SK-N-SH (cell line): ENCODE results near the gene COL5A2. TPM values are rescaled to one million over a fixed set of nuclear protein-coding genes. Genes with fewer than 3 reads are reported as not detected.

Experiments
- CTCF ChIA-PET: fragments of 300-600, 350-600 bp; formaldehyde crosslinking; extraction: SDS; loops from one replicate; lab custom pipeline; 2021; lab: Yijun Ruan, JAX
- POLR2A ChIA-PET: fragments of 350-600 bp; sonication (Branson Sonifier 250); formaldehyde crosslinking; extraction: SDS; loops from one replicate; lab custom pipeline; 2020; ENCODE audit warnings: antibody characterized with exemption, inconsistent platforms; lab: Yijun Ruan, JAX
- DNase-seq: peaks from one replicate; pipeline ENCODE4 v3.0.0; 2012
- H2AFZ ChIP-seq: fragments of 200-600 bp; sonication (generic); 2 replicates; pipeline ENCODE4 v1.8.1; 2016; ENCODE audit warnings: antibody characterized with exemption, mild to moderate bottlenecking, low read depth
- H3F3A ChIP-seq: fragments of 200-600 bp; sonication (generic); replicated peaks from 2 replicates; pipeline ENCODE3; 2016; ENCODE audit warnings: antibody characterized with exemption, mild to moderate bottlenecking; ENCODE audit not compliant: insufficient read depth
- H3K27ac ChIP-seq, 2 experiments: fragments of 200-500 bp in 1 of 2; fragments of 200-600 bp in 1 of 2; sonication (Bioruptor generic) in 1 of 2; sonication (generic), shearing (Covaris generic) in 1 of 2; 2 replicates each; pipeline versions ENCODE4 v1.5.1 to v1.6.1; 2014 to 2016; ENCODE audit warnings: low read depth in 2 of 2, inconsistent platforms in 1 of 2, low read length in 1 of 2, mild to moderate bottlenecking in 1 of 2, mixed read lengths in 1 of 2
- H3K27me3 ChIP-seq: fragments of 200-600 bp; sonication (generic), shearing (Covaris generic); 2 replicates; pipeline ENCODE4 v1.6.1; 2016; ENCODE audit warnings: mixed run types; ENCODE audit not compliant: insufficient read depth
- H3K36me3 ChIP-seq, 2 experiments: fragments of 200-500 bp in 1 of 2; fragments of 200-600 bp in 1 of 2; sonication (Bioruptor generic) in 1 of 2; sonication (generic) in 1 of 2; replicated peaks in 1 of 2; 2 replicates each; pipeline versions ENCODE3 to v1.5.1; 2014 to 2016; ENCODE audit warnings: low read length in 1 of 2, mild to moderate bottlenecking in 1 of 2; ENCODE audit not compliant: insufficient read depth in 2 of 2, control insufficient read depth in 1 of 2
- H3K4me1 ChIP-seq, 2 experiments: fragments of 200-500 bp in 1 of 2; fragments of 200-600 bp in 1 of 2; sonication (Bioruptor generic) in 1 of 2; sonication (generic), shearing (Covaris generic) in 1 of 2; 2 replicates each; pipeline versions ENCODE4 v1.5.1 to v1.6.1; 2014 to 2016; ENCODE audit warnings: low read depth in 1 of 2, low read length in 1 of 2, mixed run types in 1 of 2; ENCODE audit not compliant: insufficient read depth in 2 of 2, control insufficient read depth in 1 of 2
- H3K4me2 ChIP-seq: fragments of 200-600 bp; sonication (generic), shearing (Covaris generic); 2 replicates; pipeline ENCODE4 v1.6.1; 2017; ENCODE audit warnings: mixed run types
- H3K4me3 ChIP-seq, 2 experiments: fragments of 200-500 bp in 1 of 2; fragments of 200-600 bp in 1 of 2; sonication (Bioruptor generic) in 1 of 2; sonication (generic), shearing (Covaris generic) in 1 of 2; 2 replicates each; pipeline versions ENCODE4 v1.5.1 to v1.8.1; 2014 to 2016; ENCODE audit warnings: low read depth in 2 of 2, inconsistent platforms in 1 of 2, low read length in 1 of 2, mild to moderate bottlenecking in 1 of 2, mixed read lengths in 1 of 2, moderate library complexity in 1 of 2
- H3K79me2 ChIP-seq: fragments of 200-600 bp; sonication (generic); 2 replicates; pipeline ENCODE4 v1.8.1; 2017; ENCODE audit warnings: mild to moderate bottlenecking; ENCODE audit not compliant: insufficient read depth
- H3K9ac ChIP-seq: fragments of 200-600 bp; sonication (generic); 2 replicates; pipeline ENCODE4 v1.6.1; 2017; ENCODE audit warnings: mixed run types
- H3K9me2 ChIP-seq: fragments of 200-600 bp; sonication (generic); 2 replicates; pipeline ENCODE4 v1.6.1; 2017; ENCODE audit warnings: mixed run types
- H3K9me3 ChIP-seq: fragments of 200-600 bp; sonication (generic); 2 replicates; pipeline ENCODE4 v1.6.1; 2017; ENCODE audit warnings: mixed run types, mild to moderate bottlenecking, moderate library complexity
- H4K20me1 ChIP-seq: fragments of 200-600 bp; sonication (generic); 2 replicates; pipeline ENCODE4 v1.6.1; 2017; ENCODE audit warnings: mild to moderate bottlenecking, mixed run types; ENCODE audit not compliant: insufficient read depth
- EP300 ChIP-seq, 2 experiments: IDR thresholded peaks; 2 replicates each; pipeline versions ENCODE4 v1.4.0 to v1.6.1; 2012; ENCODE audit warnings: borderline replicate concordance in 1 of 2, low read depth in 1 of 2, low read length in 1 of 2
- FOXJ3 ChIP-seq: sonication (generic); formaldehyde crosslinking; IDR thresholded peaks from 2 replicates; pipeline ENCODE4 v1.5.1; 2020; ENCODE audit warnings: mild to moderate bottlenecking, missing genetic modification reagents
- FOXM1 ChIP-seq: IDR thresholded peaks from 2 replicates; pipeline ENCODE4 v1.4.0; 2012; ENCODE audit warnings: low read depth, mild to moderate bottlenecking
- GATA2 ChIP-seq: sonication (generic); formaldehyde crosslinking; IDR thresholded peaks from 2 replicates; pipeline ENCODE4 v1.5.0; 2020; ENCODE audit warnings: mild to moderate bottlenecking, missing genetic modification reagents
- JUND ChIP-seq: IDR thresholded peaks from 2 replicates; pipeline ENCODE4 v1.4.0; 2012
- MEF2A ChIP-seq: IDR thresholded peaks from 2 replicates; pipeline ENCODE4 v1.4.0; 2012; ENCODE audit warnings: low read depth, borderline replicate concordance
- POLR2AphosphoS5 ChIP-seq: IDR thresholded peaks from 2 replicates; pipeline ENCODE4 v1.6.1; 2012; ENCODE audit warnings: low read depth, low read length
- RCOR1 ChIP-seq: fragments of 150-350 bp; IDR thresholded peaks from 2 replicates; pipeline ENCODE4 v1.6.1; 2017; ENCODE audit warnings: antibody characterized with exemption, low read length
- RFX5 ChIP-seq: IDR thresholded peaks from 2 replicates; pipeline ENCODE4 v1.6.1; 2012; ENCODE audit warnings: mild to moderate bottlenecking, improper control_type of control experiment, low read length
- SIN3A ChIP-seq: IDR thresholded peaks from 2 replicates; pipeline ENCODE4 v1.6.1; 2012; ENCODE audit warnings: low read depth, mild to moderate bottlenecking, low read length, moderate library complexity, borderline replicate concordance
- SMC3 ChIP-seq: IDR thresholded peaks from 2 replicates; pipeline ENCODE4 v1.6.1; 2012; ENCODE audit warnings: low read depth, low read length, improper control_type of control experiment
- TAF1 ChIP-seq: IDR thresholded peaks from 2 replicates; pipeline ENCODE4 v1.6.1; 2012; ENCODE audit warnings: low read depth, mild to moderate bottlenecking, low read length, moderate library complexity, borderline replicate concordance
- TCF12 ChIP-seq: IDR thresholded peaks from 2 replicates; pipeline ENCODE4 v1.4.0; 2012
- TEAD4 ChIP-seq: IDR thresholded peaks from 2 replicates; pipeline ENCODE4 v1.4.0; 2012; ENCODE audit warnings: mild to moderate bottlenecking, borderline replicate concordance; ENCODE audit not compliant: insufficient read depth
- YY1 ChIP-seq: IDR thresholded peaks from 2 replicates; pipeline ENCODE4 v1.4.0; 2012; ENCODE audit warnings: low read depth, mild to moderate bottlenecking
- WGBS: methylation state at CpG from one replicate; pipeline ENCODE4 v1.1.6; 2017; ENCODE audit warnings: low lambda C conversion rate; 5-methylcytosine and 5-hydroxymethylcytosine counted together
- polyA plus RNA-seq, 3 experiments: library from polyadenylated mRNA; depleted of rRNA; stranded (reverse); fragments of >200 nt; gene quantifications; 2 replicates each; pipeline ENCODE4 v1.2.3, GENCODE V29; 2012
- TF ChIP-seq, protein P1 (sequence below): IDR thresholded peaks from 2 replicates; pipeline ENCODE4 v1.4.0; 2012; ENCODE audit warnings: low read depth, borderline replicate concordance
- TF ChIP-seq, protein P2 (sequence below): IDR thresholded peaks from 2 replicates; pipeline ENCODE4 v1.6.1; 2012; ENCODE audit warnings: mild to moderate bottlenecking, low read depth, low read length, moderate library complexity
- TF ChIP-seq, protein P3 (sequence below): fragments of 150-350 bp; IDR thresholded peaks from 2 replicates; pipeline ENCODE4 v1.6.1; 2016; ENCODE audit warnings: mild to moderate bottlenecking, low read depth, low read length

Gene COL5A2
- polyA plus RNA-seq, 1 of the 3 experiments (the other 2 are of a cell fraction) = 20.4 TPM

DNA sequence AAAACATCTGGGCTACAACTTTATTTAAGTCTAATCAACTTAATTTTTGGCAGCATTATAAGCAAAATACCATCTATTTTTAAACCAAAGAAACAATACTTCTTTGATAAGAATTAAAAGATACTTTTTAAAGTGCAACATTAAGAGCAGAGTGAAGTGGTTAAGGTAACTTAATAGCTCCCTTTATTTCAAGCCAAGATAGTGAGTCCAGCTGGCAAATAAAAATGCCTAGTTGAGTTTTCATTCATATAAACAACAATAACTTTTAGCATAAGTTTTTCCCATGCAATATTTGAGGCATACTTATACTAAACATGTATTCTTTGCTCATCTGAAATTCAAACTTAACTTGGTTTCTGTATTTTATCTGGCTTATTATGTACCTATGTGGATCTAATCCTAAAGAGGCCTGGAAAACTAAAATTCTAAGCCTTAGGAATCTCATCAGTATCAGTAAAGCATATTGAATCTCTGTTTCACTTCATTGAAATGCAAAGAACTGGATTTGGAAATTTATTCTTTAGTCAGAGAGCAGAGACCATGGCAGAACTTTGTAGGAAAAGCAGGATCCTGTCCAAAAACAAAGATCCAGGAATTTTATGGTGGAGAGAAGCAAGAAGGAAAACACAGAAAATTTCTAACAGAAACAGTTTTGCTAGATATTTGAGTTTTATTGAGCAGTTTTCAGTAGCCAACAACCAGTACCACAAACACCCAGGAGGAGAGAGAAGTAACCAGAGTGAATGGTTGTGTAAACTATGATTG lies 109.5 kb downstream of the COL5A2 start:
- DNase-seq = no peak
- Histone ChIP-seq H3K4me1 (no peaks in the 10 kb centered on the region), H3K9me3 (no peaks in the 10 kb centered on the region), H3K36me3 (peaks cover 8 to 9% of the 10 kb centered on the region in 2 experiments), H4K20me1 (no peaks in the 10 kb centered on the region), H2AFZ (no peak overlapping the region), H3K79me2 (no peaks in the 10 kb centered on the region)
- CTCF ChIA-PET = no interaction called here
- POLR2A ChIA-PET = no interaction called here
- TF ChIP-seq, protein P1, sequence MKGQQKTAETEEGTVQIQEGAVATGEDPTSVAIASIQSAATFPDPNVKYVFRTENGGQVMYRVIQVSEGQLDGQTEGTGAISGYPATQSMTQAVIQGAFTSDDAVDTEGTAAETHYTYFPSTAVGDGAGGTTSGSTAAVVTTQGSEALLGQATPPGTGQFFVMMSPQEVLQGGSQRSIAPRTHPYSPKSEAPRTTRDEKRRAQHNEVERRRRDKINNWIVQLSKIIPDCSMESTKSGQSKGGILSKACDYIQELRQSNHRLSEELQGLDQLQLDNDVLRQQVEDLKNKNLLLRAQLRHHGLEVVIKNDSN = no peak
- TF ChIP-seq, all 33 proteins: peak for 0
- H3F3A ChIP-seq = no peaks in the 10 kb centered on the region
- H3K4me3 ChIP-seq = no peak overlapping the region
- H3K27me3 ChIP-seq = no peaks in the 10 kb centered on the region
- H3K4me2 ChIP-seq = no peak overlapping the region
- no peak overlapping the region for H3K9ac ChIP-seq
- no peaks in the 10 kb centered on the region for H3K9me2 ChIP-seq
- 0 out of 4 replicates have a peak overlapping the region, but pooled peaks of 1 of the 2 experiments have one; percentile 22 for H3K27ac ChIP-seq

DNA sequence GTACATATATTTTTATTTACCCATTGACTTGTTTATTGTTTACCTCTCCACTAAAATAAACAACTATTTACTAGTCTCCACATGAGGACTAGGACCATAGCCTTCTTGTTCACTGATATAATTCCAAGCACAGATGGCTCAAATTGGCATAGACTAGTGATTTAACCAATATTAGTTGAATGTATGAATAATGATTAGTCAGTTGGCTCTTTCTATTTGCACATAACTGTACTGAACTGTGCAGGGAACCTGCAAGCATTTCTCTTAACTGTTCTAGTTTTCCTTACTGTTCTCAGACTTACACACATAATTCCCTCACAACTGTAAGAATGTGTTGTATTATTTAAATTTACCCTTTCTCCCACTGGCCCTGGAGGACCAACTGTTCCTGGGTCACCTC lies 113.5 kb downstream of the COL5A2 start:
- Histone ChIP-seq H2AFZ (no peak overlapping the region), H3K27ac (no peak overlapping the region)

DNA sequence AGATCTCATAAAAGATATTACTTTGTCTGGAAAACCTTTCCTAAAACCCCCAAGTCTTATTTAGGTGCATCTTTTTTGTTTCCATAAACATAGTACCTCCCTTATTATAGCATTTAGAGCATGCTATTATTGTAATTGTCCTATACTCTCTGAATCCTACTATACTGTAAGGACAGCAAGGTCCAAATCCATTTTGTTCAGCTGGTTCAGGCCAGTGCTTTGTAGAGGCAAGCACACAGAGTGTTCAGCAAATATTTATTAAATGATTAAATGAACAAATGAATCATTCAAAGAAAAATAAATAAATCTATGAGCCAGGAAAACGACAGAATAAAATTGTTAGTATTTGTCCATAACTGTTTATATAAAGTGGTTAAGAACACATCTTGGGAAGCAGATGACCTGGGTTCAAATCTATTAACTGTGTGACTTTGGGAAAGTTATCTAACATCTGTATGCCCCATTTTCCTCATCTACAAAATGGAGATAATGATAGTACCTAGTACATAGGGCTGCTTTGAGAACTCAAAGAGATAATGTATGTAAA lies 119.4 kb downstream of the COL5A2 start:
- H2AFZ ChIP-seq = no peak overlapping the region
- ChIA-PET CTCF (interaction anchor here (1.4 kb wide), 1 partner anchor 14 kb away, joined by 3 read pairs; no protein-coding TSS in a partner anchor), POLR2A (no interaction called here)
- no peaks in the 10 kb centered on the region for H3K27me3 ChIP-seq
- H3F3A ChIP-seq = peaks cover 5% of the 10 kb centered on the region
- no peaks in the 10 kb centered on the region for H3K9me3 ChIP-seq
- H4K20me1 ChIP-seq = no peaks in the 10 kb centered on the region
- no peak for DNase-seq
- H3K36me3 ChIP-seq = peaks cover 3 to 19% of the 10 kb centered on the region in 2 experiments
- no peak overlapping the region for H3K27ac ChIP-seq
- no peaks in the 10 kb centered on the region for H3K9me2 ChIP-seq
- H3K4me1 ChIP-seq = peaks cover 2 to 6% of the 10 kb centered on the region in 2 experiments; a peak in 1 of 4 replicates
- H3K4me2 ChIP-seq = no peak overlapping the region
- no peak overlapping the region for H3K4me3 ChIP-seq
- WGBS = 74% methylated on average over 1 of the region's 1 CpG
- H3K79me2 ChIP-seq = no peaks in the 10 kb centered on the region
- no peak overlapping the region for H3K9ac ChIP-seq
- TF ChIP-seq SMC3 (no peak), MEF2A (no peak), SIN3A (no peak), GATA2 (CRISPR knock-in tag) (no peak), RFX5 (no peak), RCOR1 (no peak), JUND (no peak), FOXJ3 (CRISPR knock-in tag) (no peak), FOXM1 (no peak)
- TF ChIP-seq, protein P2, sequence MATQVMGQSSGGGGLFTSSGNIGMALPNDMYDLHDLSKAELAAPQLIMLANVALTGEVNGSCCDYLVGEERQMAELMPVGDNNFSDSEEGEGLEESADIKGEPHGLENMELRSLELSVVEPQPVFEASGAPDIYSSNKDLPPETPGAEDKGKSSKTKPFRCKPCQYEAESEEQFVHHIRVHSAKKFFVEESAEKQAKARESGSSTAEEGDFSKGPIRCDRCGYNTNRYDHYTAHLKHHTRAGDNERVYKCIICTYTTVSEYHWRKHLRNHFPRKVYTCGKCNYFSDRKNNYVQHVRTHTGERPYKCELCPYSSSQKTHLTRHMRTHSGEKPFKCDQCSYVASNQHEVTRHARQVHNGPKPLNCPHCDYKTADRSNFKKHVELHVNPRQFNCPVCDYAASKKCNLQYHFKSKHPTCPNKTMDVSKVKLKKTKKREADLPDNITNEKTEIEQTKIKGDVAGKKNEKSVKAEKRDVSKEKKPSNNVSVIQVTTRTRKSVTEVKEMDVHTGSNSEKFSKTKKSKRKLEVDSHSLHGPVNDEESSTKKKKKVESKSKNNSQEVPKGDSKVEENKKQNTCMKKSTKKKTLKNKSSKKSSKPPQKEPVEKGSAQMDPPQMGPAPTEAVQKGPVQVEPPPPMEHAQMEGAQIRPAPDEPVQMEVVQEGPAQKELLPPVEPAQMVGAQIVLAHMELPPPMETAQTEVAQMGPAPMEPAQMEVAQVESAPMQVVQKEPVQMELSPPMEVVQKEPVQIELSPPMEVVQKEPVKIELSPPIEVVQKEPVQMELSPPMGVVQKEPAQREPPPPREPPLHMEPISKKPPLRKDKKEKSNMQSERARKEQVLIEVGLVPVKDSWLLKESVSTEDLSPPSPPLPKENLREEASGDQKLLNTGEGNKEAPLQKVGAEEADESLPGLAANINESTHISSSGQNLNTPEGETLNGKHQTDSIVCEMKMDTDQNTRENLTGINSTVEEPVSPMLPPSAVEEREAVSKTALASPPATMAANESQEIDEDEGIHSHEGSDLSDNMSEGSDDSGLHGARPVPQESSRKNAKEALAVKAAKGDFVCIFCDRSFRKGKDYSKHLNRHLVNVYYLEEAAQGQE = no peak

More for the DNA sequence above, 113.5 kb downstream of the COL5A2 start:
- Histone ChIP-seq H3F3A (no peaks in the 10 kb centered on the region), H3K79me2 (no peaks in the 10 kb centered on the region), H3K4me2 (no peak overlapping the region), H3K27me3 (no peaks in the 10 kb centered on the region), H3K4me1 (no peaks in the 10 kb centered on the region), H3K4me3 (no peak overlapping the region), H3K9me2 (no peaks in the 10 kb centered on the region), H3K36me3 (peaks cover 6 to 19% of the 10 kb centered on the region in 2 experiments), H3K9ac (no peak overlapping the region), H4K20me1 (no peaks in the 10 kb centered on the region), H3K9me3 (no peaks in the 10 kb centered on the region)
- ChIA-PET POLR2A (no interaction called here), CTCF (no interaction called here)
- no peak for DNase-seq
- TF ChIP-seq SMC3 = no peak
- no peak for TF ChIP-seq TAF1
- TF ChIP-seq TEAD4 = no peak
- TF ChIP-seq FOXM1 = no peak
- no peak for TF ChIP-seq POLR2AphosphoS5
- TF ChIP-seq, protein P3, sequence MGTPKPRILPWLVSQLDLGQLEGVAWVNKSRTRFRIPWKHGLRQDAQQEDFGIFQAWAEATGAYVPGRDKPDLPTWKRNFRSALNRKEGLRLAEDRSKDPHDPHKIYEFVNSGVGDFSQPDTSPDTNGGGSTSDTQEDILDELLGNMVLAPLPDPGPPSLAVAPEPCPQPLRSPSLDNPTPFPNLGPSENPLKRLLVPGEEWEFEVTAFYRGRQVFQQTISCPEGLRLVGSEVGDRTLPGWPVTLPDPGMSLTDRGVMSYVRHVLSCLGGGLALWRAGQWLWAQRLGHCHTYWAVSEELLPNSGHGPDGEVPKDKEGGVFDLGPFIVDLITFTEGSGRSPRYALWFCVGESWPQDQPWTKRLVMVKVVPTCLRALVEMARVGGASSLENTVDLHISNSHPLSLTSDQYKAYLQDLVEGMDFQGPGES = no peak
- no peak for TF ChIP-seq YY1
- TF ChIP-seq EP300 (IDR thresholded peaks at IDR 0.05; ENCODE audit: borderline replicate concordance in 1 of 2, low read depth in 1 of 2, low read length in 1 of 2) = no peak
- TF ChIP-seq MEF2A = no peak
- TF ChIP-seq TCF12 = no peak
